K562 (cell line): Measurements from ENCODE around the gene HIF1AN. TPM values are rescaled to one million over a fixed set of nuclear protein-coding genes. Genes with fewer than 3 reads are reported as not detected.
A peak's percentile ranks its signal among the peaks of the same experiment; 100 is the strongest.

Source experiments
- ATF7 ChIP-seq: fragments of 450-650 bp; IDR thresholded peaks from 2 replicates; pipeline ENCODE4 v1.7.1; 2014; ENCODE audit warnings: mild to moderate bottlenecking, moderate library complexity
- BCL6 ChIP-seq: fragments of 250-450 bp; sonication (Bioruptor Pico); IDR thresholded peaks from 2 replicates; pipeline ENCODE4 v1.4.0; 2020
- BHLHE40 ChIP-seq: IDR thresholded peaks from 2 replicates; pipeline ENCODE4 v1.6.1; 2011; ENCODE audit warnings: low read length, improper control_type of control experiment
- BRCA1 ChIP-seq, 2 experiments: fragments of 450-650 bp in 1 of 2; sonication (generic) in 1 of 2; formaldehyde crosslinking in 1 of 2; IDR thresholded peaks; 2 replicates each; pipeline versions ENCODE4 v1.5.0 to v1.6.1; 2017 to 2020; ENCODE audit warnings: mild to moderate bottlenecking in 1 of 2, missing genetic modification reagents in 1 of 2
- CXXC5 ChIP-seq: fragments of 250-450 bp; sonication (Bioruptor Pico); IDR thresholded peaks from 2 replicates; pipeline ENCODE4 v1.8.0; 2022; ENCODE audit warnings: inconsistent platforms, mild to moderate bottlenecking, moderate library complexity
- EWSR1 ChIP-seq: fragments of 450-650 bp; IDR thresholded peaks from 2 replicates; pipeline ENCODE4 v1.6.1; 2018; ENCODE audit warnings: borderline replicate concordance, mild to moderate bottlenecking, low read depth, moderate library complexity; ENCODE audit not compliant: partially characterized antibody
- FIP1L1 ChIP-seq: fragments of 200-400 bp; formaldehyde crosslinking; IDR thresholded peaks from 2 replicates; pipeline ENCODE4 v1.6.1; 2018; ENCODE audit warnings: mild to moderate bottlenecking, low read depth, low read length; ENCODE audit not compliant: poor library complexity, severe bottlenecking
- HMGXB4 ChIP-seq: sonication (generic); formaldehyde crosslinking; IDR thresholded peaks from 2 replicates; pipeline ENCODE4 v1.8.1; 2023; ENCODE audit warnings: mild to moderate bottlenecking, missing genetic modification reagents
- POU5F1 ChIP-seq: fragments of 150-350 bp; IDR thresholded peaks from 2 replicates; pipeline ENCODE4 v1.6.1; 2014; ENCODE audit warnings: borderline replicate concordance, low read length, low read depth, mild to moderate bottlenecking; ENCODE audit not compliant: partially characterized antibody
- SRSF7 ChIP-seq: fragments of 200-400 bp; formaldehyde crosslinking; optimal IDR thresholded peaks from 2 replicates; pipeline ENCODE3; 2017; ENCODE audit warnings: mild to moderate bottlenecking, low read depth, low read length
- STAG1 ChIP-seq: sonication (generic); formaldehyde crosslinking; IDR thresholded peaks from 2 replicates; pipeline ENCODE4 v1.5.0; 2020; ENCODE audit warnings: missing genetic modification reagents, borderline replicate concordance
- TFAM ChIP-seq: fragments of 250-450 bp; sonication (Bioruptor Pico); conservative IDR thresholded peaks from 2 replicates; pipeline ENCODE4 v1.5.0; 2021; ENCODE audit warnings: mild to moderate bottlenecking, moderate library complexity
- USF1 ChIP-seq: sonication (generic); formaldehyde crosslinking; IDR thresholded peaks from 2 replicates; pipeline ENCODE4 v1.9.0; 2022; ENCODE audit warnings: mild to moderate bottlenecking, missing genetic modification reagents
- ZNF253 ChIP-seq: fragments of 250-450 bp; sonication (Bioruptor Pico); conservative IDR thresholded peaks from 2 replicates; pipeline ENCODE4 v1.6.1; 2021; ENCODE audit warnings: mild to moderate bottlenecking
- ZNF318 ChIP-seq, 2 experiments: fragments of 450-650 bp; IDR thresholded peaks; 2 replicates each; pipeline ENCODE4 v1.6.1; 2016; ENCODE audit warnings: mild to moderate bottlenecking in 2 of 2, borderline replicate concordance in 1 of 2, low read depth in 1 of 2, moderate library complexity in 1 of 2
- ZNF75A ChIP-seq: fragments of 450-650 bp; formaldehyde crosslinking; IDR thresholded peaks from 2 replicates; pipeline ENCODE4 v1.4.0; 2020; ENCODE audit warnings: mild to moderate bottlenecking
- ZSCAN29 ChIP-seq: fragments of 450-650 bp; IDR thresholded peaks from 2 replicates; pipeline ENCODE4 v1.6.1; 2017
- polyA plus RNA-seq, 8 experiments: library from polyadenylated mRNA; depleted of rRNA in 4 of 8; stranded (reverse) in 5 of 8; unstranded in 3 of 8; fragments of >200 nt; fragmentation: Nextera tagmentation in 2 of 8; fragmentation: Illumina TruSeq in 1 of 8; extraction: Ambion mirVana in 2 of 8; extraction: Trizol in 1 of 8; gene quantifications; 2 replicates each; pipeline versions ENCODE4 v1.2.1 to v1.2.3, GENCODE V29; 2011 to 2014; ENCODE audit warnings: inconsistent platforms in 1 of 8, missing spikeins in 1 of 8
- total RNA-seq, 7 experiments: library from RNA; depleted of rRNA in 6 of 7; stranded (reverse); fragments of >200 nt in 6 of 7; fragmentation: Illumina TruSeq in 2 of 7; extraction: Trizol in 2 of 7; gene quantifications; 2 replicates each; pipeline versions ENCODE4 v1.2.1 to v1.2.3, GENCODE V29; 2011 to 2021; ENCODE audit warnings: low replicate concordance in 1 of 7

Gene HIF1AN
- total and polyA plus RNA-seq, 9 of the 15 experiments (the other 6 are each of a cell fraction or from before 2014, with no cell fraction given) = 1.2 to 16.8 (median 6.9) TPM

GRCh38 chr10:100562008-100562672 is 26.4 kb downstream of the HIF1AN start (continued):
- no peak for TF ChIP-seq ZNF318 (IDR thresholded peaks at IDR 0.05; ENCODE audit: borderline replicate concordance in 1 of 2, low read depth in 1 of 2)
- 0 out of 2 replicates have a peak, but pooled peaks have one; percentile 20 for TF ChIP-seq ATF7
- TF ChIP-seq TFAM (CRISPR knock-in tag) = no peak
- TF ChIP-seq CXXC5 (CRISPR knock-in tag) = peak; percentile 57
- TF ChIP-seq STAG1 (CRISPR knock-in tag) = peak; percentile 58; the same call in 1 of the 2 replicates
- peak; percentile 9; the same call in 1 of the 2 replicates for TF ChIP-seq BHLHE40
- TF ChIP-seq ZSCAN29 = no peak
- no peak for TF ChIP-seq BCL6 (CRISPR knock-in tag)
- TF ChIP-seq ZNF75A = no peak
- TF ChIP-seq HMGXB4 = no peak
- no peak for TF ChIP-seq SRSF7
- 0 out of 2 replicates have a peak, but pooled peaks have one; percentile 8 for TF ChIP-seq USF1 (CRISPR knock-in tag)
- TF ChIP-seq POU5F1 = no peak
- TF ChIP-seq EWSR1 = no peak
- peak; percentile 44 for TF ChIP-seq FIP1L1
- TF ChIP-seq ZNF253 = no peak
- no peak for TF ChIP-seq BRCA1 (IDR thresholded peaks at IDR 0.05)
- TF ChIP-seq BRCA1 (CRISPR knock-in tag; IDR thresholded peaks at IDR 0.05) = no peak
